ENCODE results near the gene KCTD1.

DNA sequence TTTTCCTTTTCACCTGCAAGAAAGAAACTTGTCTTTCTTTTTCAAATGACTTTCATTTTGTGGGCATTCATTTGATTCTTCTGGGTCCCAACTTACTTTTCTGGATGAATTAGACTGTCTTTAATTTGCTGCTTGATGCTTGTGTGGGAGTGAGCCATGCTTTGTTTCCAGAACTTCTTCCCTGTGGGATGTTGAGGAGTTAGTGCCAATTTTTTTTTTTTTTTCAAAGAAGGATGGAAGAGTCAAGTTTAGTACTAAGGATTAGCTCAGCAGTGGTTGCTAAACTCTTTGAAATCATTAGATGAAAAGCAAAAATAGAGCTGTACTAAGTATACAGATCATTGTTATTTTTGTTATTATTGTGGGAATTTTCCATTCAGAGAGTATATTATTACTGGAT is 17.2 kb upstream of the KCTD1 start:
- TF ChIP-seq, protein P1, sequence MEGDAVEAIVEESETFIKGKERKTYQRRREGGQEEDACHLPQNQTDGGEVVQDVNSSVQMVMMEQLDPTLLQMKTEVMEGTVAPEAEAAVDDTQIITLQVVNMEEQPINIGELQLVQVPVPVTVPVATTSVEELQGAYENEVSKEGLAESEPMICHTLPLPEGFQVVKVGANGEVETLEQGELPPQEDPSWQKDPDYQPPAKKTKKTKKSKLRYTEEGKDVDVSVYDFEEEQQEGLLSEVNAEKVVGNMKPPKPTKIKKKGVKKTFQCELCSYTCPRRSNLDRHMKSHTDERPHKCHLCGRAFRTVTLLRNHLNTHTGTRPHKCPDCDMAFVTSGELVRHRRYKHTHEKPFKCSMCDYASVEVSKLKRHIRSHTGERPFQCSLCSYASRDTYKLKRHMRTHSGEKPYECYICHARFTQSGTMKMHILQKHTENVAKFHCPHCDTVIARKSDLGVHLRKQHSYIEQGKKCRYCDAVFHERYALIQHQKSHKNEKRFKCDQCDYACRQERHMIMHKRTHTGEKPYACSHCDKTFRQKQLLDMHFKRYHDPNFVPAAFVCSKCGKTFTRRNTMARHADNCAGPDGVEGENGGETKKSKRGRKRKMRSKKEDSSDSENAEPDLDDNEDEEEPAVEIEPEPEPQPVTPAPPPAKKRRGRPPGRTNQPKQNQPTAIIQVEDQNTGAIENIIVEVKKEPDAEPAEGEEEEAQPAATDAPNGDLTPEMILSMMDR (IDR thresholded peaks at IDR 0.05; ENCODE audit: poor library complexity, severe bottlenecking), result no peak
- no peak for TF ChIP-seq EZH2 (IDR thresholded peaks at IDR 0.05; ENCODE audit: borderline replicate concordance, insufficient read depth, low read length, poor library complexity, severe bottlenecking)
- TF ChIP-seq, protein P2, sequence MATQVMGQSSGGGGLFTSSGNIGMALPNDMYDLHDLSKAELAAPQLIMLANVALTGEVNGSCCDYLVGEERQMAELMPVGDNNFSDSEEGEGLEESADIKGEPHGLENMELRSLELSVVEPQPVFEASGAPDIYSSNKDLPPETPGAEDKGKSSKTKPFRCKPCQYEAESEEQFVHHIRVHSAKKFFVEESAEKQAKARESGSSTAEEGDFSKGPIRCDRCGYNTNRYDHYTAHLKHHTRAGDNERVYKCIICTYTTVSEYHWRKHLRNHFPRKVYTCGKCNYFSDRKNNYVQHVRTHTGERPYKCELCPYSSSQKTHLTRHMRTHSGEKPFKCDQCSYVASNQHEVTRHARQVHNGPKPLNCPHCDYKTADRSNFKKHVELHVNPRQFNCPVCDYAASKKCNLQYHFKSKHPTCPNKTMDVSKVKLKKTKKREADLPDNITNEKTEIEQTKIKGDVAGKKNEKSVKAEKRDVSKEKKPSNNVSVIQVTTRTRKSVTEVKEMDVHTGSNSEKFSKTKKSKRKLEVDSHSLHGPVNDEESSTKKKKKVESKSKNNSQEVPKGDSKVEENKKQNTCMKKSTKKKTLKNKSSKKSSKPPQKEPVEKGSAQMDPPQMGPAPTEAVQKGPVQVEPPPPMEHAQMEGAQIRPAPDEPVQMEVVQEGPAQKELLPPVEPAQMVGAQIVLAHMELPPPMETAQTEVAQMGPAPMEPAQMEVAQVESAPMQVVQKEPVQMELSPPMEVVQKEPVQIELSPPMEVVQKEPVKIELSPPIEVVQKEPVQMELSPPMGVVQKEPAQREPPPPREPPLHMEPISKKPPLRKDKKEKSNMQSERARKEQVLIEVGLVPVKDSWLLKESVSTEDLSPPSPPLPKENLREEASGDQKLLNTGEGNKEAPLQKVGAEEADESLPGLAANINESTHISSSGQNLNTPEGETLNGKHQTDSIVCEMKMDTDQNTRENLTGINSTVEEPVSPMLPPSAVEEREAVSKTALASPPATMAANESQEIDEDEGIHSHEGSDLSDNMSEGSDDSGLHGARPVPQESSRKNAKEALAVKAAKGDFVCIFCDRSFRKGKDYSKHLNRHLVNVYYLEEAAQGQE (IDR thresholded peaks at IDR 0.05; ENCODE audit: borderline replicate concordance), result no peak
- no peak for TF ChIP-seq RAD21 (conservative IDR thresholded peaks at IDR 0.05)
